M059J (cell line): ENCODE results near the gene GSTM3. TPM values are rescaled to one million over a fixed set of nuclear protein-coding genes. Genes with fewer than 3 reads are reported as not detected.
"Not testable (repeated sequence)": the region's sequence is repeated elsewhere in the genome, so short reads cannot be mapped to it uniquely, and the experiment has no call there.

Experiments
- DNase-seq: peaks from one replicate; pipeline ENCODE4 v3.0.0-alpha.2; 2012; ENCODE audit warnings: low read depth
- total RNA-seq: library from RNA; depleted of rRNA; stranded (reverse); fragments of >200 nt; shearing (Covaris generic); gene quantifications from 2 replicates; pipeline ENCODE4 v1.2.3, GENCODE V29; 2014

GSTM3 gene
- total RNA-seq, 1 experiment from 2014 or later, result 216 TPM

DNA sequence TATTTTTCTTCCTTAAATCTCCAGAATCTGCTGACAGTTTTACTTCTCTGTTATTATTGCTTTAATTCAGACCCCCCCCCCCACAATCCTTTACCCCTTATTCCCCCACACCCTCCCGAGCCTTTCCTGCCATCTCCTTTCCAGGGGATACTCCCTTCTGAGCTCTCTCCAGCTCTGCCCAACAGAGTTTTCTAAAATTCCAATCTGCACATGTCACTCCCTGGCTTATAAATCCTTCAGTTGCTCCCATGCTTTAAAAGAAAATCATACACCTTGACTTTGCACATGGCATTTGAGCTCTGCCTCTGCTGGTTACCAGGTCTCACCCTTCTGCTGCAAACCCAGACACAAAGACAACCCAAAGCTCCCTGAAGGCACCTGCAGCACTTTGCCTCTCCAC is 34.6 kb upstream of the GSTM3 start:
- DNase-seq, result peak; percentile 54

DNA sequence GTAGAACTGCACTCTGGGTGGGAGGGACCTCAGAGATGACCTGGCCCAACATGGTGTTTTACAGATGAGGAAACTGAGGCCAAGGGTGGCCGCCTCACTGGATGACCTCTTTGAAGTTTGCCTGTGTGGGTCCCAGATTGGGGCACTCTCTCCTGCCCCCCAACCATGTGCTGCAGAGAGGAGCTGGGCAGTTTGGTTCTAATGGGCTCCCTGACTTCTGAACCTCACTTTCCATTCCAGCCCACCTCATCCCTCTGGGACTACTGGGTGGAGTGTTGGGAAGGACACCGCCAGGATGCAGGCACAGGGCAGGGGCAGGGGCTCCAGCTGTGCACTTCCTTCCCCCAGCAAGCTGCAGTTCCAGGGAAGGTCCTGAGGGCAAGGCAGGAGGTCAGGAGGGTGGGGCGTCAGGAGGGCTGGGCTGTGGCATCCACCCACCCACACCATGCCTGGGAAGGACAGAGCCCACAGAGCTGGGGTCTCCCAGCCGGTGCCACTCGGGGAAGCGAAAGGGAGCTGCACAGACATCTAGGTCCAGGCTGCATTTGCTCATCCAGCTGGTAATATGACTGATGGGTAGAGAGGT is 33.2 kb upstream of the GSTM3 start:
- DNase-seq, result no peak

DNA sequence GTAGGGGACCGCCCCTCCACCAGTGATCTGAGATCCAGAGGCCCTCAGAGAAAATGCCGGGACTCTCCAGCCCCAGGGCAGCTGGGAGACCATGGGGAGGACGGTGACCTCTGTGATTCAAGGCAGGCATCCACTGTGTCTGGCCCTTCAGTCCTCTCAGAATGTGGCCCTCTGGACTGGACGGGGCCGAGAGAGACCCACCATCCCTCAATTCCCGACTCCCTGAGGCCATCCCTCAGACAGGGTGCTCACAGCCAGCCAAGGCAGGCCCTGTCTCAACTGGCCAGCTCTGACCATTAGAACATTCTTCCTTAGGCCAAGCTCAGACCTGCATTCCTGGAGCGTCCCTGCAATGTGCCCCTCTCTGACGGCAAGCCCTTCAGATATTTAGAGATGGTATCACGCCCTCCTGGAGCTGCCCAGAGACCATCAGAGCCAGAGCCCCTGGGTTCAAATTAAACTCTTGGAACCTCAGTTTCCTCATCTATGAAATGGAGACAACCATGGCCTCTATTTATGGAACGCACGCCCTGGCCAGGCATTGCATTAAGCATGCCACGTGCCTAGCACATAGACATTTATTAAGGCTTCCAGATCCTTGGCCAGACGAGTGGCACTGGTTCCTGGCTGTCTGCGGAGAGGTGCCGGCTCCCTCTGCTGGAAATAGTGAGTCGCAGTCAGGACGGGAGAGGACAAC is 32.5 kb upstream of the GSTM3 start:
- DNase-seq, result peak; percentile 88

DNA sequence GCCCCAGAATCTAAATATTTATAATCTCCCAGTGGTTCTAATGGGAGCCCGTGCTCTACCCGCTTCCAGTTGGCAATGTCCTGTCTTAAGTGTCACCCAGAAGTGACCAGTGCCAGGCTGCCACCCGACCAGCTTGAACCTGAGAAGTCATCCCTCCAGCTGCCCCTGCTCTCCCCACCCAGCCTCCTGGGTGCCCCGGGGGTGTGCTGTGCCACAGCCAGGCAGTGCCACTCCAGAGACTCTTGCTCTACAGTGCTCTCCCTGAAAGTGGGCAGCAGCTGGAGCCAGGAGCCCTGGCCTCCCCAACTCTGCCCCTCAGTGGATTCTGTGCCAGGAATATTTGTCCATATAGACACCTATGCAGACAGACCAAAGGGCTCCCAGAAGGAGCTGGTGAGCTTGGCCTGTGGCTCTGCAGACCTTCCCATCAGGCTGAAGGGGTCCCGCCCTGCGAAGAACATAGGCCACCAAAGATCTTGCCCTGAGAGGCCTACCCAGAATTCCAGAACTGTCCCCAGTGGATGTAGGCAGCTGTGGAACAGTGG is 31.9 kb upstream of the GSTM3 start:
- no peak for DNase-seq

DNA sequence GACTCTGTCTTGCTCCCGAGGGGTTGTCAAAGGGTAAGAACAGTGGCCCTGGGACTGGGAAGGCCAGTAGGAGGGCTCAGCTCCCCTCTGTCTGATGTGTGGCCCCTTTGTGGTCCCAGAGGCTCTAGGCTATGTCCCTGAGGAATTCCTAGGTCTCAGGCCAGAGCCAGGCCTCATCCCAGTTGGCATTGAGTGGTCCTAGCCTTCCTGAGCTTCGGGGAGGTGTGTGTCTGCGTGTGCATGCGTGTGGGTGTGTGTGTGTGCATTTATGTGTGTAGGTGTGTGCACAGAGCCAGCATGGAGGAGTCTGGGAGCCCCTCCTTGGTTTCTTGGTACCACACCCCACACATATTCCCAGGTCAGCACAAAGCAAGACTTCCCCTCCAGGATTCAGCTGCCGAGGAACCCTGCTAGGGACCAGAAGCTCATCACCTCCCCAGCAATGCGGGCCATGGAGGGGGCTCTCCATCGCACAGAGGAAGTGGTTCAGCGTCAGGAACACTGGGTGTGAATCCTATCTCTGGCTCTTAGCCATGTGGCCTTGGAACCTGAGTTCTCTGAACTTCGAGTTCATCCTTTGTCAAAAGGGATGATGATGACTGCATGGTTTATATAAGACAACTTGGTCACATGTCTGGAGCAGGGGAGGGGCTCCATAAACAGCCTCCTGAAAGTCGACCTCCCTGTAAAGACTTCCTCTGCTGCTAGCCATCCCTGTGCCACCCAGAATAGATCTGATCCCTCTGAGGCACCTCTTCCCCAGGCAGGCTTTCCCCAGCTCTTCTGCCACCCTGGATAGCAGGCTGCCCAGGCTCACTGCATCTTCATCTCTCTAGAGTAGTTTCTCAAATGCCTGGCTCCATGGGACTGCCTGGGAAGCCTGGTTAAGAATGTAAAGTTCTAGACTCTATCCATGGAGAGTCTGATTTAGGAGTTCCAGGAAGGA is 31.1 kb upstream of the GSTM3 start:
- no peak for DNase-seq

DNA sequence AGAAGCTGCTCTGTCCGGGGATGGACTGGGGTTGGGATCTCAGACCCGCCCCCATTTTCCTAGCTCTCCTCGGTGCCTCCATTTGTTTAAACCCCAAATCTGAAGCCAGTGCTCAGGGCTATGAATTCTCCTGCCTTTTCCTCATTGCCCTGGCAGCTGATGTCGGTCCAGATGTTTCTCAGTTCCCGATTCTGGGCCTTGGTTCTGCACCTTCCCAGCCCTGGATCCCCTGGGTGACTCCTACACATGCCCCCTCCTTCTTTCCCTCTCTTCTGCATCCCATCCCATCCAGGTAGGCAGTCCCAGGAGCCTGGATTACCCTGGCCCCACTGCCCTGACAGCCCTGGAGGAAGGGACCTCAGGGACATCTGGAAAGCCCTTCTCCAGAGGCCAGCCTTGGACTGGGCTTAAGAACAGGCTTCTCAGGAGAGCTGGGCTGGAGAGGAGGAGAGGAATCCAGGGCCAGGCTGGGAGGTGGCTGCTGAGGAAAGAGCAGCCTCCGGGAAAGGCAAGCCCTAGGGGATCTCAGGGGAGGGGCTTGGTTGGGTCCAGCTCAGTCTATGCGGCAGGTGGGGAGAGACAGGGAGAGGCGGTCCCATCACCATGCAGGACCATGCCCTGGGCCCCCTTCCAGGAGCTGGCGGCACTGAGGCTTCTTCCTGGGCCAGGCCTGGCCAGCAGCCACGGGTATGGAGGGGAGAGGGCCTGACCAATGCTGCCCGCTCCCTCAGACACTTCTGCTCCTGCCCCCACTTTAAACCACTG is 29.7 kb upstream of the GSTM3 start:
- DNase-seq, result no peak

DNA sequence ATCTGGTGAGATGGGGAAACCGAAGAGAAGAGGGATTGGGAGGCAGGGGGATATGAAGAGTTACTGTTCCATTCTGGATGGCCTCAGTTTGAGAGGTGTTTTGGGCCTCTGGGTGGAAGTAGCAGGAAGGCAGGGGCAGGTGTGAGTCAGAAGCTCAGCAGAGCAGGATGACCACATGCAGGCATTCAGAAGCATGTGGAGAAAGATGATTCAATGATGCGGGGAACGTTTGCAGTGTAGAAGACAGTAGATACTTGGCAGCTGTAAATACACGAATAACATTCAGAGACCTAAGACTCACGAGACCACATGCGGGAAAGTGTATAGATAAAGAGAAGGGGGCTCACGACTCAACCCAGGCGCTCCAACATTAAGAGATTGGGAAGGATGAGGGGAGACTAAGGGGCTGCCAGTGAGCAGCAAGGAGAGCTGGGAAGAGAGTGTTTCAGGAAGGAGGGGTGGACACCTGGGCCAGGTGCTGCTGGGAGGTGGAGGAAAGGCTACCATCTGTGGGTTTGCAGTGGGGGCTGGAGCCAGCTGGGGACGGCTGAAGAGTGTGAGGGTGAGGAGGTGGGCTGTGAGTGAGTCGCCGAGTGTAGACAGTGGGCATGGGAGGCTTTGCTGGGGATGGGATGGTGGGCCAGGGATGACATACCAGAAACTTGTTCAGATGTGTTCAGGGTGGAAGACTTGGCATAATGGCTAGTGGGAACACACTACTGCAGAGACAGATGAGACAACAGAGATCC is 28.7 kb upstream of the GSTM3 start:
- peak; percentile 79 for DNase-seq

DNA sequence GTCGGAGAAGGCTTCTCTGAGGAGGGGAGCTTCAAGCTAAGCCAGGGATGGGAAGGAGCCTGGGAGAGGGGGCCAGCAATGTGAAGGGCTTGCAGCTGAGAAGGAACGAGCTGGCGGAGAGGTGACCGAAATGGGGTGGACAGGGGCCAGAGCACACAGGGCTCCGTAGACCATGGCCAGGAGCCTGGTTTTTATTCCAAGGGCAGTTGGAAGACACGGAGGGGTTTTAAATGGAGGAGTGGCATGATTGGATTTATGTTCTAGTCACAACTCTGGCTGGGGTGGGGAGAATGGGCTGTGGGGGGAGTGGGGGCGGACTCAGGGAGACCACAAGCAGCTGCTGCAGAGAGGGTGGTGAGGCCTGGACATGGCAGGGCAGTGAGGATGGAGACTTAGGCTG is 28.0 kb upstream of the GSTM3 start:
- DNase-seq, result no peak

DNA sequence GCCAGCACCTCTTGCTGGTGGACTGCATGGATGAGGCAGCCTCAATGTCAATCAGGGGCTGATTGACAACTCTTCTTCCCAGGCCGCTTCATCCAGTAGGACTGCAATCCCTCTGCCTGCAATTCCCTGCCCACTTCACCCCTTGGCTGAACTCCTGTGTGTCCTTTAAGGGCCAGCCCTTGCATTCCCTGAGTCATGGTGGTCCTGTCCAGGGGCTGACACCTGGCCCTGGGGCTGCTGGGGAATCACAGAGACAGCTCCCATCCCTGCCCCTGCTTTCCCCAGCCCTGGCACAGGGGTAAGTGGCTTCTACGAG is 27.5 kb upstream of the GSTM3 start:
- DNase-seq, result no peak

DNA sequence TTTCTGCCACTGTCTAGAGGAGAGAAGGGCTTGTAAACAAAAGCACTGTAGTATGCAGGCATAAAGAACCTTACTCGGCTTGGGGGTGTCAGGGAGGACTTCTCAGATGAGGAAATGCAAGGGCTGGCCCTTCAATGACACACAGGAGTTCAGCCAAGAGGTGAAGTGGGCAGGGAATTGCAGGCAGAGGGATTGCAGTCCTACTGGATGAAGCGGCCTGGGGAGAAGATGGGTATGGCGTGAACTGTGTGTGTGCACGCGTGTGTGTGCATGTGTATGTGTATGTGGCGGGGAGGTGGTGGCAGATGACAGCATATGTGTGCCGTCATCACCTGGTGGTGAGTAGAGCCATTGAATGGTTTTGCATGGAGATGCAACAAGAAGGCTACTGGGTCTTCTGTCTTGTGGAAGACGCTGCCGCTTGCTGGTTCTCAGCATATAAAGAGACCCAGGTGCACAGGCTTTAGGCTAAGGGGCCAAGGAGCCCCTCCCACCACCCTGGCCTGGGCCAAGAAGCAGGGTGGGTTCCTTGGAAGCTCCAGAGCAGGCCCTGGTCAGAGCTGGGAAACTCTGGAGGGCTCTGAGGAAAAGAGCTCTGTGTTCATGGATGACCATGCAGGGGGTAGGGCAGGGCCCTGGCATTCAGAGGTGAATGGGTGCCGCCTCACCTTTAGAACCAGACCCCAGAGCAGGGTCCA is 26.9 kb upstream of the GSTM3 start:
- DNase-seq, result no peak

DNA sequence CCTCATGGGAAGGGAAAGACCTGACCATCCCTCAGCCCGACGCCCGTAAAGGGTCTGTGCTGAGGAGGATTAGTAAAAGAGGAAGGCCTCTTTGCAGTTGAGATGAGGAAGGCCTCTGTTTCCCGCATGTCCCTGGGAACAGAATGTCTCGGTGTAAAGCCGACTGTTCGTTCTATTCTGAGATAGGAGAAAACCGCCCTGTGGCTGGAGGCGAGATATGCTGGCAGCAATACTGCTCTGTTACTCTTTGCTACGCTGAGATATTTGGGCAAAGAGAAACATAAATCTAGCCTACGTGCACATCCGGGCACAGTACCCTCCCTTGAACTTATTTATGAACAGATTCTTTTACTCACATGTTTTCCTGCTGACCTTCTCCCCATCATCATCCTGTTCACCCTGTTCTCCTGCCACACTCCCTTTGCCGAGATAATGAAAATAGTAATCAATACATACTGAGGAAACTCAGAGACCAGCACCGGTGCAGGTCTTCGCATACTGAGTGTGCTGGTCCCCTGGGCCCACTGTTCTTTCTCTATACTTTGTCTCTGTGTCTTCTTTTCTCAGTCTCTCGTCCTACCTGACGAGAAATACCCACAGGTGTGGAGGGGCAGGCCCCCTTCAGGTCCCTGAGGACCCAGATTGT is 26.3 kb upstream of the GSTM3 start:
- not testable (repeated sequence) for DNase-seq

DNA sequence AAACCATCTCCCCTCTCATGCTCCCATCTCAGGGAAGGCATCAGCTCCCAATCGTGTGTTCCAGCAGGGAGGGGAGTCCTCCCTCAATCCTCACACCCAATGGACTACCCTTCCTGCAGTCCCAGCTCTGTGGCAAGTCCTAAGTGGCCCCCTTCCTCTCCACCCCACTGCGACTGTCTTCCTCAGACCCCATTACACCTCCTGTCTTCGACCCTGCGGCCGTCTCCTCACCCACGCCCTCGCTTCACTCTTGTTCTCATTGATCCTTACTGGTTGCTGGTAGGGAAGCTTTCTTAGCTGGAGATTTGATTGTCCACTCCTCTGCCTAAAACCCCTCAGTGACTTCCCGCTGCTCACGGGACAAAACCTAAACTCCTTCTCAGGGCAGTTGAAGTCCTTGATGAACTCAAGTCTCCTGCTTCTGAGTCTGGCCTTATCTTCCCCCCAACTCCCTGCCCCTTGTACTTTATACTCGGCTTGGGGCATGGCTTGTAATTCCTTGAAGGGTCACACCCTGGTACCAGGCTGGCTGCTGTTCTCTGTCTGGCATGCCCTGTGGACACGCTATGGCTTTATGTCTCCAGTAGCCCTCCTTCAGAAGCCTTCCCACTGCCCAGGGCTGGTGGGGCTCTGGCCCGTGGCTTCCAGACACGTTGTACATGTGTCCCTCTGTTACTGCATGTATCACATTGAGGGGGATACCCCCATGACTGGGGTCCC is 25.2 kb upstream of the GSTM3 start:
- DNase-seq, result no peak

DNA sequence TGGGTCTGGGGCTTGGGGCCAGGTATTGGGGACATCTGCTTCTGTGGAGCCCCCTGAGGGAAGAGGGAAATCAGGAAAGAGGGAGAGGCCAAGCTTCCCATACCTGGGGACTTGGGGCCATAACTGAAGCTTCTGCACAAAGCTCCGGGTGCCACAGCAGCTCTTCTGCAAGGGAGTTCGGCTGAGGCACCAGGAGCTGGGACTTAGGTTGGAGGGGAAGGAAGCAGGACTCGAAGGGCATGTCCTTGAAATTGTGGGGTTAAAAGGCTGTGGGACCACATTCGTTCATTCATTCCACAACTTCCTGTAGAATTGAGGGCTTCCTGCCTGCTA is 24.6 kb upstream of the GSTM3 start:
- DNase-seq, result no peak

DNA sequence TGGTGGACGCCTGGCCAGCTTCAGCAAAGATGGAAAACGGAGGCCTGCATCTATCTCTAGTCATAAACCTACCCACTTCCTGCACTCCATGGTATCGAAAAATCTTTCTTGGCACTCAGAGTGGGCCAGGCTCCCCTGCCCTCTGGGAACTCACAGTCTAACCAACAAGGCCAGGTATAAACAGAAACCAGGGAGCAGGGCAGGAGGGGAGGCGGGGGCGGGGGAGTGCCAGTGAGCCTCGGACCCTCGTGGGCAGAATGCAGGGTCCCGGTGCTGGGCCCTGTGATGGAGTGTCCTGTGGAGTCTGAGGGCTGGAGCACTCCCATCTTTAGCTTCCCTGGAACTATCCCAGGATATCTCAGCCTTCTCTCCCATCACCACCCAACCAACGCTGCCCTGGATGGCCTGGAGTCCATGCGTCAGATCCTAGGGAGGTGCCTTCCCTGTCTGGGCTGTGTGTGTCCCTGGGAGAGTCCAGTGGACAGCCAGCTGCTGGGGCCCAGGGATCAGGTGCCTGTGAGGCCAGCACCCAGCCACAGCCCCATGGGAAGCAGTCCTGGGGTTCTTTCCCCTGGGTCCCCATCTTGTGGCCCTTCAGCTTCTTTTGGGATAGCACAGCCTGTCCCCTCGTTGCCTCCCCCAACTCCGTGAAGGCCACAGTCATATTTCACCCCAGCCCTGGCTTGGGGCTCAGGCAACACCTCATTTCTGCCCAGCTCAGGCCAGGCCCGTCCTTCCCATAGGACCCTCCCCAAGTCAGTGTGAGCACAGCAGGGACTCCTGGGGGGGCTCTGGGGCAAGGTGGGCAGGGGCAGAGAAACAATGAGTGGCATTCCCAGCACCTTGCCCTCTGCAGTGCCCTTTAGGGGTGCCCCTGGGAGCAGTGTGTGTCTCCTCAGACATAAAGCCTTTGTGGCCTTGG is 24.0 kb upstream of the GSTM3 start:
- DNase-seq, result no peak

DNA sequence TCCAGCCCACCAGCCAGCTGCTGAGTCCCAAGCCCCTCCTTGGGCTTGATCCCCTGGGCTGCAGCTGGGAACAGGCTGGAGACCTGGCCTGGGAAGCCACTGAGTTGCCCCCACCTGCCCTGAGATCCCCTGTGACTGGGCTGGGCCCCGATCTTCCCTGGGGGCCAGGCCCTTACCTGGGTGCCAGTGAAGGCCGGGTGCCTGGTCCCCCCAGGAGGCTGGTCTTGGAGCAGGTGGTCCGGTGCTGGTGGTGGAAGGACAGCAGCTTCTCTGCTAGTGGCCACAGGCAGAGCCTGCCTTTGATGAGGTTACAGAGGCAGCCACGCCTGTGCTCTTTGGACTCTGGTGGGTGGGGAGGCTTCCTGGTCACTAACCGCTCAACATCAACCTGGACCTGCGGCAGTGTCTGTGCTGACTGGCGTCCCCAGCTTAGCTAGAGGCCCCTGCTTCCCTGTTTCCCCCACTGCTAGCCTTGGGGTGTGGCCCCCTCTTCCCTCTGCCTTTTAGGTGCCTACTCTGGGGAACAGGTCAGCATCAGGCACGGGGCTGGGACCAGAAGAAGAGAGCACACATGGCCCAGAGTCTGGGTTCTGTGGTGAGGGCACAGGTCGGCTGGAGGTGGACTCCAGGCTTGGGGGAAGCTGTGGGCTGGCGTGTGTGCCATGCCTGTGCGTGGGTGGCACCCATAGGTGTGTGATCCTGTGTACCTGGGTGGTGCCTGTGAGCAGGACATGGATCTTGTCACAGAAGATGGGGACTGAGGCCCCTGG is 23.0 kb upstream of the GSTM3 start, which contains the start of gene EPS8L3:
Gene EPS8L3, minus strand, starts transcription at position 278 of the 770 bp plus-strand sequence. CDS start 2,174 bp downstream, outside the sequence.
- no peak for DNase-seq

DNA sequence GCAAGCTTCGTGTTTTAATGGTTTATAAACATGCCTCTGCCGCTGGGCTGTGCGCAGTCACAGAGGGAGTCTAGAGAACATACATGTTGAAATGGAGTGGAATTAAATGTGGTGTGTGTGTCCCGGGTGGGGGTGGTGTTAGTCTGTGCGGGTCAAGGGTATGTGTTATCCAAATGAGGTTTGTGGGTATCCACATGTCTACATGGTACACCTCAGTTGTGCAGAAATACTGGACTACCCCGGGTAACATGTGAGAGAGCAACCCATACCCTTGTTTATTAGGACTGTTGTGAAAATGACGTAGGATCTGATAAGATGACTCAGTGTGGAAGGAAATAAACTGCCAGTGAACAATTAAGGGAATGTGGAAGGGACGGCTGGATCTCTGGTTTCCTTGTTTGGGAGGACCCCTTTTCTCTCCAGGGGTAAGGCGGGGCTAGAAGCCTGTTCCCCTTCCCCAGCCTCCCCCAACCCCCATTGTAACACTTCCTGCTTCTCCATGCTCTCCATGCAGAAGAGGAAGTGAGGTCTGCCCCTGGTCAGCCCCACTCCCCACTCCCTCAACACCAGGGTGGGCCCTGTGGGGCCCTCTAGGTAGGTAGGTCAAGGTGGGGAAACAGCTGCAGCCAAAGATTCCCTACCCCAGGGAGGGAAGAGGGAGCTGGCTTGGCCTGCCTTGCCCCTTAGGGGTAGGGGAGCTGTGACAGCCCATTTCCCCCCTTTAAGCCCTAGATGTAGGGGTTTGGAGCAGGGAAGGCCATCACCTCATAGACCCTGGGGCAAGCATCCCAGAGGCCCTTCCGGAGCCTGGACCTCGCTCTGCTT is 22.2 kb upstream of the GSTM3 start:
- DNase-seq, result peak; percentile 86
